SK-N-SH (cell line): Measurements from ENCODE around the gene BMP7. TPM values are rescaled to one million over a fixed set of nuclear protein-coding genes. Genes with fewer than 3 reads are reported as not detected.

ENCODE experiments used
- CTCF ChIA-PET: fragments of 300-600, 350-600 bp; formaldehyde crosslinking; extraction: SDS; loops from one replicate; lab custom pipeline; 2021; lab: Yijun Ruan, JAX
- POLR2A ChIA-PET: fragments of 350-600 bp; sonication (Branson Sonifier 250); formaldehyde crosslinking; extraction: SDS; loops from one replicate; lab custom pipeline; 2020; ENCODE audit warnings: antibody characterized with exemption, inconsistent platforms; lab: Yijun Ruan, JAX
- DNase-seq: peaks from one replicate; pipeline ENCODE4 v3.0.0; 2012
- H2AFZ ChIP-seq: fragments of 200-600 bp; sonication (generic); 2 replicates; pipeline ENCODE4 v1.8.1; 2016; ENCODE audit warnings: antibody characterized with exemption, mild to moderate bottlenecking, low read depth
- H3F3A ChIP-seq: fragments of 200-600 bp; sonication (generic); replicated peaks from 2 replicates; pipeline ENCODE3; 2016; ENCODE audit warnings: antibody characterized with exemption, mild to moderate bottlenecking; ENCODE audit not compliant: insufficient read depth
- H3K27ac ChIP-seq, 2 experiments: fragments of 200-500 bp in 1 of 2; fragments of 200-600 bp in 1 of 2; sonication (Bioruptor generic) in 1 of 2; sonication (generic), shearing (Covaris generic) in 1 of 2; 2 replicates each; pipeline versions ENCODE4 v1.5.1 to v1.6.1; 2014 to 2016; ENCODE audit warnings: low read depth in 2 of 2, inconsistent platforms in 1 of 2, low read length in 1 of 2, mild to moderate bottlenecking in 1 of 2, mixed read lengths in 1 of 2
- H3K27me3 ChIP-seq: fragments of 200-600 bp; sonication (generic), shearing (Covaris generic); 2 replicates; pipeline ENCODE4 v1.6.1; 2016; ENCODE audit warnings: mixed run types; ENCODE audit not compliant: insufficient read depth
- H3K36me3 ChIP-seq, 2 experiments: fragments of 200-500 bp in 1 of 2; fragments of 200-600 bp in 1 of 2; sonication (Bioruptor generic) in 1 of 2; sonication (generic) in 1 of 2; replicated peaks in 1 of 2; 2 replicates each; pipeline versions ENCODE3 to v1.5.1; 2014 to 2016; ENCODE audit warnings: low read length in 1 of 2, mild to moderate bottlenecking in 1 of 2; ENCODE audit not compliant: insufficient read depth in 2 of 2, control insufficient read depth in 1 of 2
- H3K4me1 ChIP-seq, 2 experiments: fragments of 200-500 bp in 1 of 2; fragments of 200-600 bp in 1 of 2; sonication (Bioruptor generic) in 1 of 2; sonication (generic), shearing (Covaris generic) in 1 of 2; 2 replicates each; pipeline versions ENCODE4 v1.5.1 to v1.6.1; 2014 to 2016; ENCODE audit warnings: low read depth in 1 of 2, low read length in 1 of 2, mixed run types in 1 of 2; ENCODE audit not compliant: insufficient read depth in 2 of 2, control insufficient read depth in 1 of 2
- H3K4me2 ChIP-seq: fragments of 200-600 bp; sonication (generic), shearing (Covaris generic); 2 replicates; pipeline ENCODE4 v1.6.1; 2017; ENCODE audit warnings: mixed run types
- H3K4me3 ChIP-seq, 2 experiments: fragments of 200-500 bp in 1 of 2; fragments of 200-600 bp in 1 of 2; sonication (Bioruptor generic) in 1 of 2; sonication (generic), shearing (Covaris generic) in 1 of 2; 2 replicates each; pipeline versions ENCODE4 v1.5.1 to v1.8.1; 2014 to 2016; ENCODE audit warnings: low read depth in 2 of 2, inconsistent platforms in 1 of 2, low read length in 1 of 2, mild to moderate bottlenecking in 1 of 2, mixed read lengths in 1 of 2, moderate library complexity in 1 of 2
- H3K79me2 ChIP-seq: fragments of 200-600 bp; sonication (generic); 2 replicates; pipeline ENCODE4 v1.8.1; 2017; ENCODE audit warnings: mild to moderate bottlenecking; ENCODE audit not compliant: insufficient read depth
- H3K9ac ChIP-seq: fragments of 200-600 bp; sonication (generic); 2 replicates; pipeline ENCODE4 v1.6.1; 2017; ENCODE audit warnings: mixed run types
- H3K9me2 ChIP-seq: fragments of 200-600 bp; sonication (generic); 2 replicates; pipeline ENCODE4 v1.6.1; 2017; ENCODE audit warnings: mixed run types
- H3K9me3 ChIP-seq: fragments of 200-600 bp; sonication (generic); 2 replicates; pipeline ENCODE4 v1.6.1; 2017; ENCODE audit warnings: mixed run types, mild to moderate bottlenecking, moderate library complexity
- H4K20me1 ChIP-seq: fragments of 200-600 bp; sonication (generic); 2 replicates; pipeline ENCODE4 v1.6.1; 2017; ENCODE audit warnings: mild to moderate bottlenecking, mixed run types; ENCODE audit not compliant: insufficient read depth
- CHD2 ChIP-seq: fragments of 150-350 bp; IDR thresholded peaks from 2 replicates; pipeline ENCODE4 v1.6.1; 2018; ENCODE audit warnings: low read length; ENCODE audit not compliant: partially characterized antibody
- EP300 ChIP-seq, 2 experiments: IDR thresholded peaks; 2 replicates each; pipeline versions ENCODE4 v1.4.0 to v1.6.1; 2012; ENCODE audit warnings: borderline replicate concordance in 1 of 2, low read depth in 1 of 2, low read length in 1 of 2
- EZH2phosphoT487 ChIP-seq: fragments of 200-600 bp; sonication (generic); IDR thresholded peaks from 2 replicates; pipeline ENCODE4 v1.6.1; 2017; ENCODE audit warnings: low read depth, mixed run types, mild to moderate bottlenecking, antibody characterized with exemption, moderate library complexity, borderline replicate concordance
- GABPA ChIP-seq: IDR thresholded peaks from 2 replicates; pipeline ENCODE4 v1.4.0; 2012; ENCODE audit warnings: low read depth, mild to moderate bottlenecking
- JUND ChIP-seq: IDR thresholded peaks from 2 replicates; pipeline ENCODE4 v1.4.0; 2012
- NFIC ChIP-seq: IDR thresholded peaks from 2 replicates; pipeline ENCODE4 v1.4.0; 2012; ENCODE audit warnings: borderline replicate concordance
- NRF1 ChIP-seq: IDR thresholded peaks from 2 replicates; pipeline ENCODE4 v1.6.1; 2012; ENCODE audit warnings: low read depth, mild to moderate bottlenecking, low read length
- RCOR1 ChIP-seq: fragments of 150-350 bp; IDR thresholded peaks from 2 replicates; pipeline ENCODE4 v1.6.1; 2017; ENCODE audit warnings: antibody characterized with exemption, low read length
- RFX5 ChIP-seq: IDR thresholded peaks from 2 replicates; pipeline ENCODE4 v1.6.1; 2012; ENCODE audit warnings: mild to moderate bottlenecking, improper control_type of control experiment, low read length
- TAF1 ChIP-seq: IDR thresholded peaks from 2 replicates; pipeline ENCODE4 v1.6.1; 2012; ENCODE audit warnings: low read depth, mild to moderate bottlenecking, low read length, moderate library complexity, borderline replicate concordance
- TCF12 ChIP-seq: IDR thresholded peaks from 2 replicates; pipeline ENCODE4 v1.4.0; 2012
- TEAD4 ChIP-seq: IDR thresholded peaks from 2 replicates; pipeline ENCODE4 v1.4.0; 2012; ENCODE audit warnings: mild to moderate bottlenecking, borderline replicate concordance; ENCODE audit not compliant: insufficient read depth
- WGBS: methylation state at CpG from one replicate; pipeline ENCODE4 v1.1.6; 2017; ENCODE audit warnings: low lambda C conversion rate; 5-methylcytosine and 5-hydroxymethylcytosine counted together
- polyA plus RNA-seq, 3 experiments: library from polyadenylated mRNA; depleted of rRNA; stranded (reverse); fragments of >200 nt; gene quantifications; 2 replicates each; pipeline ENCODE4 v1.2.3, GENCODE V29; 2012
- TF ChIP-seq, protein P1 (sequence below): IDR thresholded peaks from 2 replicates; pipeline ENCODE4 v1.4.0; 2012; ENCODE audit warnings: low read depth, borderline replicate concordance
- TF ChIP-seq, protein P2 (sequence below): fragments of 150-350 bp; IDR thresholded peaks from 2 replicates; pipeline ENCODE4 v1.6.1; 2017; ENCODE audit warnings: antibody characterized with exemption, low read length, low read depth, borderline replicate concordance
- TF ChIP-seq, protein P3 (sequence below): IDR thresholded peaks from 2 replicates; pipeline ENCODE4; 2012
- TF ChIP-seq, protein P4 (sequence below): fragments of 150-350 bp; IDR thresholded peaks from 2 replicates; pipeline ENCODE4 v1.6.1; 2016; ENCODE audit warnings: mild to moderate bottlenecking, low read depth, low read length

The BMP7 gene
- polyA plus RNA-seq, 1 of the 3 experiments (the other 2 are of a cell fraction) = not detected

DNA sequence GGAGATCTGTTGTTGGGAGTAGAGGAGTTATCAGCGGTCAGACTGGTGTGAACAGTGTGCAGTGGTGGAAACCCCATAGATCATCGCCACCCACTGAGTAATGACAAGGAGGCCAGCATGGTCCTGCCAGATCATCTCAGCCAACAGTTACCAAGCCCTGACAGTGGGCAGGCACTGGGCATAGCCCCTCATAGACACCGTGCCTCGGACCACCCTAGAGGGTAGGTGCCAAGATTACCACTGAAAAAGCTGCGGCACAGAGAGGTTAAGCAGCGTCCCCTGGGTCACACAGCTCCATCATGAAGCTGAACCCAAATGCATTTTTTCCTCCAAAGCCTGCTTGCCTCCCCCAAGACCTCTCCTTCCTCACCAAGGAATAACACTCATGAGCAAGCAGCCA is 21.5 kb upstream of the BMP7 start:
- H3K36me3 ChIP-seq = no peaks in the 10 kb centered on the region
- TF ChIP-seq, protein P1, sequence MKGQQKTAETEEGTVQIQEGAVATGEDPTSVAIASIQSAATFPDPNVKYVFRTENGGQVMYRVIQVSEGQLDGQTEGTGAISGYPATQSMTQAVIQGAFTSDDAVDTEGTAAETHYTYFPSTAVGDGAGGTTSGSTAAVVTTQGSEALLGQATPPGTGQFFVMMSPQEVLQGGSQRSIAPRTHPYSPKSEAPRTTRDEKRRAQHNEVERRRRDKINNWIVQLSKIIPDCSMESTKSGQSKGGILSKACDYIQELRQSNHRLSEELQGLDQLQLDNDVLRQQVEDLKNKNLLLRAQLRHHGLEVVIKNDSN = no peak
- TF ChIP-seq NFIC (no peak), RCOR1 (no peak), TAF1 (no peak), CHD2 (no peak), EZH2phosphoT487 (no peak), TEAD4 (no peak), TCF12 (no peak), GABPA (no peak), NRF1 (no peak), JUND (no peak), RFX5 (no peak), EP300 (IDR thresholded peaks at IDR 0.05; ENCODE audit: borderline replicate concordance in 1 of 2, low read depth in 1 of 2, low read length in 1 of 2) (no peak)
- TF ChIP-seq, protein P2, sequence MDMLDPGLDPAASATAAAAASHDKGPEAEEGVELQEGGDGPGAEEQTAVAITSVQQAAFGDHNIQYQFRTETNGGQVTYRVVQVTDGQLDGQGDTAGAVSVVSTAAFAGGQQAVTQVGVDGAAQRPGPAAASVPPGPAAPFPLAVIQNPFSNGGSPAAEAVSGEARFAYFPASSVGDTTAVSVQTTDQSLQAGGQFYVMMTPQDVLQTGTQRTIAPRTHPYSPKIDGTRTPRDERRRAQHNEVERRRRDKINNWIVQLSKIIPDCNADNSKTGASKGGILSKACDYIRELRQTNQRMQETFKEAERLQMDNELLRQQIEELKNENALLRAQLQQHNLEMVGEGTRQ = no peak
- TF ChIP-seq, protein P3, sequence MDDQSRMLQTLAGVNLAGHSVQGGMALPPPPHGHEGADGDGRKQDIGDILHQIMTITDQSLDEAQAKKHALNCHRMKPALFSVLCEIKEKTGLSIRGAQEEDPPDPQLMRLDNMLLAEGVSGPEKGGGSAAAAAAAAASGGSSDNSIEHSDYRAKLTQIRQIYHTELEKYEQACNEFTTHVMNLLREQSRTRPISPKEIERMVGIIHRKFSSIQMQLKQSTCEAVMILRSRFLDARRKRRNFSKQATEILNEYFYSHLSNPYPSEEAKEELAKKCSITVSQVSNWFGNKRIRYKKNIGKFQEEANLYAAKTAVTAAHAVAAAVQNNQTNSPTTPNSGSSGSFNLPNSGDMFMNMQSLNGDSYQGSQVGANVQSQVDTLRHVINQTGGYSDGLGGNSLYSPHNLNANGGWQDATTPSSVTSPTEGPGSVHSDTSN = no peak
- TF ChIP-seq, protein P4, sequence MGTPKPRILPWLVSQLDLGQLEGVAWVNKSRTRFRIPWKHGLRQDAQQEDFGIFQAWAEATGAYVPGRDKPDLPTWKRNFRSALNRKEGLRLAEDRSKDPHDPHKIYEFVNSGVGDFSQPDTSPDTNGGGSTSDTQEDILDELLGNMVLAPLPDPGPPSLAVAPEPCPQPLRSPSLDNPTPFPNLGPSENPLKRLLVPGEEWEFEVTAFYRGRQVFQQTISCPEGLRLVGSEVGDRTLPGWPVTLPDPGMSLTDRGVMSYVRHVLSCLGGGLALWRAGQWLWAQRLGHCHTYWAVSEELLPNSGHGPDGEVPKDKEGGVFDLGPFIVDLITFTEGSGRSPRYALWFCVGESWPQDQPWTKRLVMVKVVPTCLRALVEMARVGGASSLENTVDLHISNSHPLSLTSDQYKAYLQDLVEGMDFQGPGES = no peak
- TF ChIP-seq, all 33 proteins: peak for 0
- H3K79me2 ChIP-seq = no peaks in the 10 kb centered on the region
- no peaks in the 10 kb centered on the region for H3F3A ChIP-seq
- no peak overlapping the region for H3K4me3 ChIP-seq
- peaks cover 0 to 3% of the 10 kb centered on the region in 2 experiments; a peak in 1 of 4 replicates for H3K4me1 ChIP-seq
- H3K27me3 ChIP-seq = no peaks in the 10 kb centered on the region; the same call in 1 of the 2 replicates
- CTCF ChIA-PET = no interaction called here
- H4K20me1 ChIP-seq = no peaks in the 10 kb centered on the region
- H3K9me2 ChIP-seq = no peaks in the 10 kb centered on the region
- POLR2A ChIA-PET = no interaction called here
- DNase-seq = no peak
- H3K9ac ChIP-seq = no peak overlapping the region
- H3K4me2 ChIP-seq = no peak overlapping the region
- H2AFZ ChIP-seq = no peak overlapping the region
- no peaks in the 10 kb centered on the region for H3K9me3 ChIP-seq
- WGBS = 36% methylated on average over 6 of the region's 6 CpGs
- H3K27ac ChIP-seq = no peak overlapping the region
